COR-L47 (cell line): ENCODE results near the gene TTLL6.
A peak's percentile ranks its signal among the peaks of the same experiment; 100 is the strongest.
"Not testable (repeated sequence)": the region's sequence is repeated elsewhere in the genome, so short reads cannot be mapped to it uniquely, and the experiment has no call there.

Experiments used
- DNase-seq: peaks from one replicate; lab custom pipeline; 2025; lab: John Stamatoyannopoulos, UW

Gene TTLL6

GRCh38 chr17:48816774-48817590, at the start of gene TTLL6:
Gene TTLL6 (minus strand): TSS chr17:48817229. CDS start chr17:48817072, 157 bp downstream.
- DNase-seq, result peak; percentile 99

DNA sequence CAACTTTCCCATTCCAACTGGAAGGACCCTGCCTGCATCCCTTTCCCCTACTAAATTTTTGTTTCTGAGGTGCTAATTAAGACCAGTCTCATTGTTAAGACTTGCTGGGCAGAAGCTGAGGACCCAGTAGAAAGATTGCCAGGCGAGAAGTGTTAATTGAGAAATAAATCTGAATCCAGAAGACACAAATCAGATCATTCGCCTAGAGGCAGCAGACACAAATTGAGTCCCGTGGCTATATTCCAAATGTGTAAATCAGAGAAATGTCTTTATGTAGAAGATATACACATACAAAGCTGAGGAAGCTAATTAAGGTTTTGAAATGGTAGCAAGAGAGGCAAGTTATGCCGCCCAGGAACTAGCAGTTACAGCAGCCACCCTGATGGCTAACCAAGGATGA, 43.4 kb upstream of the TTLL6 start:
- no peak for DNase-seq

- no peak for DNase-seq
Observed at GRCh38 chr17:48860034-48860433, 43.0 kb upstream of the TTLL6 start.

DNA sequence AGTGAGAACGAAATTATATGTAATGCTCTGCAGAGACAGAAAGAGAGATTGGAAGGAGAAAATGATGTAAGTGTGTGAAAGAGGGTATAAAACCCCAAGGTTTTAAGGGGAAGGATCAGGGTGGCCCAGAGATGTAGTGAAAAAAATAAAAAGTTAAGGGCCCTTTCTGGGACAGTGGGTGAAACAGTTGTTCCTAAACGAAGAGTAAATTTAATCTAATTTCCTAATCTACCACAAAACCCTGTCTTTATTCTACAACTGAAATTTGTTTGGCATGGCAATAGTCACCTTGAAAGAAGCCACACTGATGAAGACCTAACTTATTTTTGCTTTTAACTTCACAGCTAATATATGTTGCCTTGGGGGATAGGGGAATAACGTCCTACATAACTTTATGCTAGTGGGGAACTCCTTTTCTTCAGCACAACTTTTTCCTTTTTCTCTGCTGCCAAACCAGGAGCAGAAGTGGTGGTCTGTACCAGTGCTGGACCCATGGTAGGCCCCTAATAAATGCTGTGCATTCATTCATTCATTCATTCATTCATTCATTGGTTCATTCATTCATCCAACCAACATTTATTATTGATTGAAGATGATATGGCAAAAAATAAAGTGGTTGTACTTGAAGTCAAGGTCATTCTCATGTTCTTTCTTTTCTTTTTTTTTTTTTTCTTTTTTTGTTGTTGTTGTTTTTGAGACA, 39.2 kb upstream of the TTLL6 start:
- DNase-seq, result no peak

GRCh38 chr17:48854774-48855476, 37.9 kb upstream of the TTLL6 start:
- DNase-seq, result no peak

DNA sequence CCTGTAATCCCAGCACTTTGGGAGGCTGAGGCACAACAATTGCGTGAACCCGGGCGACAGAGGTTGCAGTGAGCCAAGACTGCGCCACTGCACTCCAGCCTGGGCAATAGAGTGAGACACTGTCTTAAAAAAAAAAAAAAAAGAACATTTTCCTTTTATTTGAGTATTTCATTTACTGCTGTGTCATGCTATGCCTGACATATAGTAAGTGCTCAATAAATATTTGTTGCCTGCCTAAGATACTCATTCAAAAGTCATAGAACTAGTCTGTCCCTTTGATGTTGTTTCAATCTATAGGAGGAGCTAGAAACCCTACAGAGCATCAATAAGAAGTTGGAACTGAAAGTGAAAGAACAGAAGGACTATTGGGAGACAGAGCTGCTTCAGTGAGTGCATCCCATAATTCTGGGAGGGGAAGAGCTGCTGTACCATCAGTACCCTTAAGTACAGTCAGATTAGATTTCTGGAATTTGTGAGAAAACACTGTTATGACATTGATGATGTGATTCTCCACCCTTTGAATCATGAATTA, 33.8 kb upstream of the TTLL6 start:
- no peak for DNase-seq

GRCh38 chr17:48843187-48843900, 26.3 kb upstream of the TTLL6 start:
- no peak for DNase-seq

- no peak for DNase-seq
Observed at GRCh38 chr17:48842746-48843145, 25.7 kb upstream of the TTLL6 start.

- no peak for DNase-seq
Observed at GRCh38 chr17:48841395-48841831, 24.4 kb upstream of the TTLL6 start.

GRCh38 chr17:48840441-48840840, 23.4 kb upstream of the TTLL6 start:
- no peak for DNase-seq

- not testable (repeated sequence) for DNase-seq
Observed at GRCh38 chr17:48837458-48837857, 20.4 kb upstream of the TTLL6 start.

- DNase-seq, result no peak
Observed at GRCh38 chr17:48835971-48836370, 18.9 kb upstream of the TTLL6 start.

DNA sequence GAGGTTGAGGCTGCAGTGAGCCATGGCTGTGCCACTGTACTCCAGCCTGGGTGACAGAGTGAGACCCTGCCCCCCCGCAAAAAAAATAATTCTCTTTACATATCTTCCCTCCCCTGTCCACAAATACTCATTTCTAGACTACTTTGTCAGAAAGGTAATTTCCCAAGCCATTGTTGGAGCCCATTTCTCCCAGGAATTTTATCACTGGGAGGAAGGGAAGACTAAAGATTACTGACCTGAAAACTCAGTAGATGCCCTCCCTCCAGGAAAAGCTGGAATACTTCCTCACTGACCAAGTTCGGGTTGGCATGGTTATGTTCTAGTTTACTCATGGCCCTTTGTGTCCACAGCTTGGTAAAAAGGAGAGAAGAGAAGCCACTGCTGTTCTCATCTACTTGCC, 17.9 kb upstream of the TTLL6 start:
- no peak for DNase-seq

GRCh38 chr17:48831549-48831883, 14.5 kb upstream of the TTLL6 start:
- DNase-seq, result no peak

DNA sequence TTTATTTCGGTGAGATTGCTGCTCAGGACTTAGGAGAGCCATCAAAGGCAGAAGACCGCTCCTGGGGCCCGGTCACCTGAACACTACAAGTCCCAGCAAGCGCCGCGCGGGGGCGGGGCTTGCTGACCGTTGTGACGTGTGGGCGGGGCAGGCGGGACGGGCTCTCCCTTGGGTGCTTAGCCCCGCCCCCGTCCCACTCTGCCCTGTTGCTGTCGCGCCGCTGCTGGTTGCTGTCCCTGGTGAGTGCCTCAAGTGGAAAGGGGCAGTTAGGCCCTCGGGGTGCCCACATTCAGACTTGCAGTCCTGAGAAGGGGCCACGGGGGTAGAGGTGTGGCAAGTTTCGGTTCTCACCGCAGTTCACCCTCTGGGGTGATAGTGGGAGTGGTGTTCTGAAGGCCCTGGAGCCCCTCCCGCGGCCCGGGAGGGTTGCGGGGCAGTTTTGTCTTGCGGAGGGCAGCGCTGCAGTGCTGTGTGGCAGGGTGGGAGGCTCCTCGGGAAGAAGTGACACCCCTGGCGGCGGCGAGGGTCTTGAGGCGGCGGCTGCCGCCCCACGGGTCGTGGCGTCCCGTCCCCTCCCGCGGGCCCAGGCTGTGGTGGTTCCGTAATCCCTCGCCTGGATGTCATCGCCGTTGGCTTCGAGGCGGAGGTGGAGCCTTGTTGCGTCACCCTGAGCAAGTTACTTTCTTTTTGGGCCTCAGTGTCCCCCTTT, 14.0 kb upstream of the TTLL6 start, which contains the start of gene CALCOCO2:
Gene CALCOCO2 (plus strand): TSS at position 196 of the 709 bp plus-strand sequence. CDS start 10,673 bp downstream, outside the sequence.
- peak; percentile 93 for DNase-seq

GRCh38 chr17:48825446-48826381, 8.7 kb upstream of the TTLL6 start:
- no peak for DNase-seq

- peak; percentile 3 for DNase-seq
Observed at GRCh38 chr17:48820936-48821335, 3.9 kb upstream of the TTLL6 start.

- DNase-seq, result no peak
Observed at GRCh38 chr17:48819466-48819865, 2.4 kb upstream of the TTLL6 start.

DNA sequence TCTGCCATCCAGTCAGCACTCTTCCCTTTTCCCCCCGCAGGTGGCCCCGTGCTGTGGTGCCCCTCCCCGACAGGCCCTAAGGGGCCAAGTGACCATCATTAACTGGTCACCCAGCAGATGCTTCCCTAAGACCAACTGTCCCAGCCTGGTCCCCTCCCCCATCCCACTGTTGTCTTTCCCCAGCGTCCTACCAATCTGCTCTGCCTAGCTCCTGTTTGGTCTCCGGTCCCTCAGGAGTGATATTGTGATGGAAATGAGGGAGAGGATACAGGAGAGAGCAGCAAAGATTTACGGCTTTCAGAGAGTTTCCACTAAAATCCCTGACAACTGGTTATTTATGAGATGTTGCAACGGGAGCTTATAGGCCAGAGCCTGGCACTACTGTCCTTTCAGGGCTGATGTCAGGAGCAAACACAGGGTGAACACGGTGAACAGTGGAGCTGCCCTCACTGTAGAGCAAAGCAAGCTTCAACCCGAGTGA, 1.4 kb upstream of the TTLL6 start:
- no peak for DNase-seq

DNA sequence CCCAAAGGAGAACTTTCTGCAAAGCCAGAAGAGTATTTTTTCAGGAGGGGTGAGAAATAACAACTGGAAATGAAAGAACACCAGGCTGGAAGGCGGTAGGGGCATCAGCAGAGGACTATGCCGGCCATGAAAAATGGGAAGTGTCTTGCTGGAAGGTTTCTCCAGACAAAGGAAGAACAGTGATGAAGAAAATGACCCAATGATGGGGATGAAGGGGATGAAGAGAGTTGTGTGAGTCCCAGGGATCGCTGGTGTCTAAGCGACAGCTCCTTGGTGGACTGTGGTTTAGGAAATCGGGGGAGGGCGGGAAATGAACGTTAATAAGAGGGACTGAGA, 623 bp downstream of the TTLL6 start:
- DNase-seq, result no peak
